GM18511 (cell line): ENCODE results near the gene ULBP3.
"Not testable (repeated sequence)": the region's sequence is repeated elsewhere in the genome, so short reads cannot be mapped to it uniquely, and the experiment has no call there.

Source experiments
- ATAC-seq: cut with Tn5 transposase; IDR thresholded peaks from one replicate; pipeline ENCODE4 v1.9.1; 2021; ENCODE audit warnings: mild to moderate bottlenecking, moderate library complexity; ENCODE audit not compliant: unreplicated experiment

Gene ULBP3

DNA sequence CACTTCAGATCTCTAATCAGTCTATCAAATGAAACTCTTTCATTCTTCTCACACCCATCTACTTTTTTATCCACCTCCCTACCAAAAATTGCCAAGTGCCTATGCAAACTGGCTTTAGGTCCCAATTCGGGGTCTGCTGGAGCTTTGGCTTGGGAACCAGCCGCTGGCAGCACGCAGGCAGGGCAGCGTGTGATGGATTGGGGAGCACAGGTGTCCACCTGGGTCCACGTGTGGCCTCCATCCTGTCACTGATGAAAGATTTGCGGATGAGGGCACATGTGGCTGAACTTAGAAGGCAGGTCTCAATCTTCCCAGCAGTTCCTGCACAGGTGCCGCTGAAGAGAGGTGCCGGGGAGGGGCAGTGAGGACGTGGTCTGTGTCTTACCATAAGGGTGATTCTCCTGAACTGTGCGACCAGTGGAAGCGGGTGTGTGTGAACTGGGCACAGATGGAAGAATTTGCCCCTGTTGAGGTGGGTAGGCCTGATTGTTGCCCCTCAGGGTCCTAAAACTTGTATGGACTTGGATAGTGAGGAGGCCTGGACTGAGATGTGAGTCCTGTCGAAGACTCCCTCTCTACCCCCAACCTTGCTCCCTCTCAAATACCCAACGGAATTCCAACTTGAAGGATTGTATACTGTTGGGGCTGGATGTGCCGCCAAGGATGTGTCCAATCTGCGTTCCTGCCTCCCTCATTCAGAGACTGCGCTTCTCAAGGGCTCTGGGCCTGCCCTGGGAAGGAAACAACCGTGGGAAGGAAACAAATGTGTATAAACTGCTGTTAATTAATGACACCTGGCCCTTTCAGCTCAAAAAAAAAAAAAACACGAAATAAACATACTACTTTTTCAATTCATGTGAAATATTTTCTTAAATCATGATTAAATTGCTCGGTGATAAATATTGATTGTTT lies 25.2 kb downstream of the ULBP3 start:
- ATAC-seq, result no peak

GRCh38 chr6:150043096-150043495 lies 25.8 kb downstream of the ULBP3 start:
- ATAC-seq, result no peak

- ATAC-seq, result no peak
Observed at GRCh38 chr6:150038202-150039062, 30.5 kb downstream of the ULBP3 start.

DNA sequence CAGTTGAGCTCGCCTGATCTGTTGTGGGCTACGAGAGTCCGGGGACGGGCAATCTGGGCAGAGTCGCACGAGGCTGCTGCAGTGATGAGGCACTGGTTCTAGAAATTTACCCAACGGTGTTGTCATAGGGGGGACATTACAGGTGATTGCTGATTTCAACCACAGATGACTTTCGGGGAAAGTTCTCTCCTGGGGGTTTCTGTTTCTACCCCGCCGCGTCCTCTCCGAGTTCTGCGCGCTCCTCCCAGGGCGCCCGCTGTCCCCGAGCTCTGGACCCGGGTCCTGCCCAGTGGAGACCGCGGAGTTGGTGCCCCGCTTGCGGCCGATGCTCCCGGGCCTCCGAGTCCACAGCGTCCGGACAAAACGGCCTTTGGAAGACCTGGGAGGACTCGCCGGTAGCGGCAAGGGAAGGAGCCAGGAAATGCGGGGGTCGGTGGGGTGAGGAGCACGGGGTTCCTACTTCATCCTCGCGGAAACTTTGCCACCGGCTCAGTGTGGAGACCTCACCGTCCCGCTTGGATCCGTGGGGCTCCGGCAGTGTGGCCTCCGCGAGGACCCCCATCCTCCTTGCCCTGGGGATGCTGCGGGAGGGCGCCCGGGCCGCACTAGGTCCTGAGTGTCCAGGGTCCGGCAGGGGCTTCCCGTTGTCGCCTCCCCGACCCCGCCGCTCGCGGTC lies 31.3 kb downstream of the ULBP3 start:
- ATAC-seq, result no peak

DNA sequence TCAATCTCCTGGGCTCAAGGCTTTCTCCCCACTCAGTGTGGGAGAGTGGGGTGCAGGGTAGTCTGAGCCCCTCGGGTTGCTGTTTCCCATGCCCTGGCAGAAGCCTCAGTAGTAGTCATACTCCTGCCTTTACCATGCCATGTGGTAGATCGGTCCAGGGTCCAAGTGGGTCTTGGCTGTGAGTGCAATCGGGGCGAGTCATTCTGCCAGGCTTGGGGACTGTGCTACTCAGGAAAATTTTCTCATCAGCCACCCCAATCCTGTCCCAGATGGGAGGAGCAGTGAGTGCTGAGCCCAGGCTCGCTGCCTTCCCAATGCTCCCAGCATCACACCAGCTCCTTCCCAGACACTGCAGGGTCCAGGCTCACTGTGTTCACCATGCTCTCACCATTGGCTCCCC lies 32.8 kb downstream of the ULBP3 start:
- no peak for ATAC-seq

- no peak for ATAC-seq
Observed at GRCh38 chr6:150033207-150033771, 35.6 kb downstream of the ULBP3 start.

- no peak for ATAC-seq
Observed at GRCh38 chr6:150032598-150032997, 36.3 kb downstream of the ULBP3 start.

GRCh38 chr6:150030611-150031010 lies 38.3 kb downstream of the ULBP3 start:
- ATAC-seq, result no peak

- ATAC-seq, result no peak
Observed at GRCh38 chr6:150029749-150030148, 39.2 kb downstream of the ULBP3 start.

GRCh38 chr6:150029276-150029675 lies 39.6 kb downstream of the ULBP3 start:
- ATAC-seq, result no peak

DNA sequence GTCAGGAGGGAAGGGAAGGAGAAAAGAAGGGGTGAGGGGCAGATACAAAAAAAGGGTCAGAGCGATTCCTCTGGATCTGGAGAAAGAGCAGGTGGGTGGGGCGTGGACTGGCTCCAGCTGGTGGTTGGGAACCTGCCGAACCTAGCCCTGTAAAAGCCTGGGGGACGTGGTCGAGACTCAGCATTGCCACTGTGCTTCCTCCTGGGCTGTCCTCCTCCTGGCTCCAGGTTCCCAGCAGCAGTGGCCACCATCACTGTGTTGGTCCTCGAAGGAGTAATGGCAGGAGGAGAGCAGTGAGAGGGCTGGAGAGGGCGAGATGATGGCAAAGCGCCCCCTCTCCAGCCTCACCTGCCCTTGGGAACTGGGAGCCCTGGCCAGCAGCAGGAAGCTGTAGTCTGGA lies 40.1 kb downstream of the ULBP3 start:
- ATAC-seq, result no peak

DNA sequence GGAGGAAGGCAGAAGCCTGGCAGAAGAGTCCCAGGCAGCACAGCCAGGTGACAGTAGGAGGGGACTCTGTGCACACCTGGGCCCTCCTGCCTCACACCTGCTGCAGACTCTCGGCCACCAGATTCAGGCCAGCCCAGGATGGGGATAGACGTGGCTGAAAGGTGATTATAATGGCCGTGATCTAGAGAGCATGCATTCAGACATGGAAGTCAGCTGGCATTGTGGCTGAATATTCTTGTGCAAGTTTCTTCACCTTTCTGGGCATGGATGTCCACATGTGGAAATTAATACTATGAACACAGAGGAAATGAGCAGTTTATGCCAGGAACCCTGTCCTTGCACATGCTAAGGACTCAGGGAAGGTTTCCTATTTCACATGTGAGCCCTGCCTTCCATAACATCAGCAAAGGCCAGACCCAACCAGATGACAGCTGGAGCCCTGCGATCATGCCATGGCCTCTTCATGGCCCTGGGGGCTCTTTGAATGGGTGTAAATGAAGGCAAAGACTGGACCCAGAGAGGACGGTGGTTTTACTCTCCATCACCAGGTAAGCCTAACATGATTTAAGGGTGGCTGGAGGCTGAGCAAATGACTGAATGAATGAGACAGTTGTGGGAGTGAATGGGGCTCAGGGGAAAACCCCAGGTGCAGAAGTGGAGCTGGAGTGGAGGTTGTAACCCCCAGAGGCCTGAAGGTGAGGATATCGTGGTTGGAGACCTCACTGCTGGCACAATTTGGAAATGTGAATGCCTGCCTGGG lies 40.9 kb downstream of the ULBP3 start:
- ATAC-seq, result no peak

DNA sequence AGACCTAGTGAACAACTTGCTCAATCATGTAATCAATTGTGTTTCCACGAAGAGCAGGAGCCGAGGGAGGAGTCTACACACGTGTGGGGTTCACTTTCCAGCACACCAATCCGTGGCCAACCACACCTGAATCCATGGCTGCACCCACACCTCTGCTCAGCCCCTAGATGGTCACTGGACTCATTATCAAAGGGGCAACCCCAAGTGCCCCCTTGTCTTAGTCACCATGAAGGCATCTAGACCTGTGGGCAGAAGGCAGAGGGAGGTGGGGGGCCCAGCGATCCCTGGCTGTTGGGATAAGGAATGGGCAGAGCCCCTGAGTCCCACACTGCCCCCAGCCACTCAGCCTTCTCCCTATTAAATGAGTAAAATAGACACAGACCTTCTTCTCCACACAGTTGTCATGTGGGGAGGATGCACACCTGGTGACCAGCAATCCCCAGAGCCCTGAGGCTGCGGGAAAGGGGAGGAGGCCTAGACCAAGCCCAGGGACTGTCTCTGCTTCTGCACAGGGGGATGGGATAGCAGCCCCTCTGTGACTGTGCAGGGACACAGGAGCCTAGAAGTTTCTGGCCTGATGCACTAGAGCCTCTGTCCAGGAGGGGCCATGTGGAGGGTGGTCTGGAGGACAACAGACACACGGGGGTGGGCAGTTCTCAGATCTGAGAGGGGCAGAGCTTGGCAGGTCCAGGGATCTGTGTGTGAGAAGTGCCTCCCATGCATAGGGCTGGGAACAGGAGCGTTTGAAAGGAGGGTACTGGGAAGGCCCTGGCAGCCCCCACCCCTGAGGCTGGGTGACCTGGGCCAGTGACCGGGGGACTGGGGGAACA lies 41.7 kb downstream of the ULBP3 start:
- ATAC-seq, result no peak

DNA sequence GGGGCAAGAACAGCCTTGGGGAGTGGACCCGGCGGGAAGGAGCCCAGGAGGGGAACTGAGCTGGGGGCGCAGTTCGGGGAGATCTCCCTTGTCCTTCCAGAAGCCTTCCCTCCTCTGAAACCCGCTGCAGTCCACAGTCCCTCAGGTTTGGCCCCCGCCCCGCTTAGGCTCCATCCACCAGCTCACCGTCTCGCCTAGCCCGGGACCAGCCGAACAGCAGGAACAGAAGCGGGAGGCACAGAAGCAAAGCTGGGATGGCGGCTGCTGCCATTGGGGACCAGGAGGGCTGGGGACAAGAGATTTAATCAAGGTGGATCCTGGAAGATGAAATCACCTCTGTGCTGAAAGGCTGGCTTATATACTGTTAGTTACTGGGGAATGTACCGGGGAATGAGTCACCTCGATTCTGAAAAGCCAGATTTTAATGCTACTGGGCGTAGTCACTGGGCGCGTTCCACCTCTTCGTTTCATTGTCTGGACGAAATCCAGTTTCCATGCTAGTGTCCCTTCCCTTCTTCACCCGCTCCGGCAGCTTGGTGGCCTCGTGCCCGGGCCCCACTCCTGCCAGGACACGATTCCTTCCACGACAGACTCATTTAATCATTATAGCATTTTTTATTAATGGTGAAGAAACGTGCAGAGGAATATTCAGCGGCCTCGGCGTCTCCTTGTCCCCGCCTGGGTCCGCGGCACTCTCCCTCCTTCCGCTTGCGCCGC lies 43.6 kb downstream of the ULBP3 start, which contains the start of gene RAET1L:
RAET1L (minus strand) TSS at position 332 of the 717 bp plus-strand sequence; CDS start at position 271, 61 bp downstream.
- no peak for ATAC-seq

GRCh38 chr6:150024646-150025155 lies 44.2 kb downstream of the ULBP3 start:
- no peak for ATAC-seq

DNA sequence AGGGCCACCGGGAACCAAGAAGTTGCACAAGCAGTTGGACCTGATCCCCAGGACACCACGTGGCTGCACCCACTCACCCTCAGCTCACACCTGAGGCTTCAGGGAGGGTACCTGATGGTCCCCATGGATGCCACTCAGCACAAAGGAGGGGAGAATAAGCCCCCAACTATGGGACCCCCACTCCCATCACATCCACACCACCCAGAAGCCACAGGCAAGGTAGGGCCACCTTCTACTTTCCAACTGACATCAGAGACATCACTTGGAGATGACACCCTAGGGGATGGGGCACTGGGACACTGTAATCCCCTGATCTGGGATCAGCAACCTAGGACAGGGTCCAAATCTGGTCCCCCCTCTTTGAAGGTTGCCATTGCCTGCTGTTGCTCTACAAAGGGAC lies 44.9 kb downstream of the ULBP3 start:
- ATAC-seq, result not testable (repeated sequence)

DNA sequence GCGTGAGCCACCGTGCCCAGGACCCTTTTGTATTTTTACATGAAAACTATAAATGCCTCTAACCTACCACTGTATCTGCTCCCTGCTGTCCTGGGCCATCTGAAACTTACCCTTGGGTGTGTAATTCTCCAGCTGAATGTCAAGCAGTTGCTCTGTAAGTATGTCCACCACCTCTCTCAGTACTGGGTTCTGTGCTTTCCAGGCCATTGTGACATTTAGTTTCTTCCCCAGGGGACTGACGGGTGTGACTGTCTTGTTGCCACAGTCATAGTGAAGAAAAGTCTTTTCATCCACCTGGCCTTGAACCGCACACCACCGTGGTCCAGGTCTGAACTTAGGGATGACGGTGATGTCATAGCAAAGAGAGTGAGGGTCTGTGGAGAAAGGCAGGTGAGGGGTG lies 47.1 kb downstream of the ULBP3 start:
- not testable (repeated sequence) for ATAC-seq

DNA sequence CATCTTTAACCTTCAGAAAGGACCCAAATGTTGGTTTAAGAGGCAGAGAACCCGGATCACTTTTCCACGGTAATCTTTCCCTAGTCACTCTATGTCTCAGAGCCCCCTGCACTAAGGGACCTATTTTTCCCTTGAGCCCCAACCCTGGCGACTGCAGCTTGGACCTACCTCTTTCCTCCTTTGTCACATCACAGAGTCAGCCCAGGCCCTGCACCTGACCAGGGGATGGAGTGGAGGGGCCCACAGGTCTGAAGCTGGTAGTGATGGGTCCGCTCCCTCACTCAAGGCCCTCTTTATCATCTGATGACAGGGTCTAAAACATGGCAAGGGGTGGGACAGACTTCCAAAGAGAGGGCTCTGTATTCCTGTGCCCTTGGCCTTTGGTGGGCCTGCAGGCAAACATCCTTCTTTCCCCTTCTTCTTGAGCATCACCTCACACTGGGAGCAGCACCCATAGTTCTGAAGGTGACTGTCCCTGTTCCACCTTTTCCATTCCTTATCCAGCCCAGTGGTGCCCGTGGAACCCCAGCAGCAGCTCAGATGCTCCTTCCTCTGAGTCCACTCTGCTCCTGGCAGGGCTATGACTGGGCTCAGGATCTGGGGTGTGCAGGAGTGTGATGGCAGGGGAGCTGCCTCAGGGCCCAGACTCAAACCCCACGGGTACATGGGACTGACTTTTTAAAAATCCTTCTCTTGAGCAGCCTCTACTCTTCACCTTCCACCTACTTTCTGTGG lies 49.9 kb downstream of the ULBP3 start:
- no peak for ATAC-seq
